GM23338 (cell line): ENCODE data around the gene ZNF366. TPM values are rescaled to one million over a fixed set of nuclear protein-coding genes. Genes with fewer than 3 reads are reported as not detected.
A peak's percentile ranks its signal among the peaks of the same experiment; 100 is the strongest.

ENCODE experiments used
- ATAC-seq: fragments of 200-7000 bp; cut with Tn5 transposase; 3 replicates; pipeline ENCODE4 v1.9.1; 2020
- DNase-seq: peaks from one replicate; pipeline ENCODE4 v3.0.0-alpha.2; 2015; ENCODE audit warnings: low spot score
- H2AFZ ChIP-seq: fragments of 200-600 bp; sonication (generic); 2 replicates; pipeline ENCODE4 v1.8.0; 2016; ENCODE audit warnings: antibody characterized with exemption, mild to moderate bottlenecking, moderate library complexity
- H3F3A ChIP-seq: fragments of 200-600 bp; sonication (generic); replicated peaks from 2 replicates; pipeline ENCODE4 v1.8.0; 2017; ENCODE audit warnings: antibody characterized with exemption, mixed run types, low read depth
- H3K27ac ChIP-seq: fragments of 200-600 bp; sonication (generic); 2 replicates; pipeline ENCODE4 v1.6.1; 2016; ENCODE audit warnings: low read depth
- H3K27me3 ChIP-seq: fragments of 200-600 bp; sonication (generic); 2 replicates; pipeline ENCODE4 v1.8.0; 2016; ENCODE audit warnings: mild to moderate bottlenecking, mixed run types, moderate library complexity; ENCODE audit not compliant: insufficient read depth
- H3K36me3 ChIP-seq: fragments of 200-600 bp; sonication (generic); 2 replicates; pipeline ENCODE4 v1.8.0; 2016; ENCODE audit warnings: mild to moderate bottlenecking; ENCODE audit not compliant: insufficient read depth
- H3K4me1 ChIP-seq: fragments of 200-600 bp; sonication (generic); 2 replicates; pipeline ENCODE4 v1.8.0; 2016; ENCODE audit warnings: mild to moderate bottlenecking, moderate library complexity; ENCODE audit not compliant: insufficient read depth
- H3K4me2 ChIP-seq: fragments of 200-600 bp; sonication (generic); 2 replicates; pipeline ENCODE4 v1.7.1; 2017; ENCODE audit warnings: mixed run types
- H3K4me3 ChIP-seq: fragments of 200-600 bp; sonication (generic); 2 replicates; pipeline ENCODE4 v1.6.1; 2016; ENCODE audit warnings: mixed run types
- H3K79me2 ChIP-seq: fragments of 200-600 bp; sonication (generic); replicated peaks from 2 replicates; pipeline ENCODE4 v1.8.0; 2017; ENCODE audit warnings: mild to moderate bottlenecking; ENCODE audit not compliant: insufficient read depth
- H3K9me2 ChIP-seq: fragments of 200-600 bp; sonication (generic); 2 replicates; pipeline ENCODE4 v1.8.0; 2017; ENCODE audit not compliant: insufficient read depth
- H4K20me1 ChIP-seq: fragments of 200-600 bp; sonication (generic); replicated peaks from 2 replicates; pipeline ENCODE4 v1.8.0; 2017; ENCODE audit warnings: mild to moderate bottlenecking; ENCODE audit not compliant: insufficient read depth
- H3K27ac Mint-ChIP-seq: 2 replicates; pipeline ENCODE4 v1.8.0; 2020; ENCODE audit warnings: inconsistent platforms, mild to moderate bottlenecking, moderate library complexity, mixed read lengths
- H3K27me3 Mint-ChIP-seq: 3 replicates; pipeline ENCODE4 v1.8.0; 2022; ENCODE audit warnings: low read depth, mild to moderate bottlenecking, moderate library complexity, mixed read lengths, inconsistent platforms; ENCODE audit not compliant: insufficient read depth, poor library complexity
- H3K36me3 Mint-ChIP-seq: 3 replicates; pipeline ENCODE4 v1.8.0; 2021; ENCODE audit warnings: low read depth, mild to moderate bottlenecking, inconsistent platforms, moderate library complexity, mixed read lengths
- H3K4me1 Mint-ChIP-seq: 3 replicates; pipeline ENCODE4 v1.8.0; 2020; ENCODE audit warnings: mild to moderate bottlenecking, inconsistent platforms, mixed read lengths
- H3K4me3 Mint-ChIP-seq: 3 replicates; pipeline ENCODE4 v1.8.0; 2021; ENCODE audit warnings: moderate library complexity, mild to moderate bottlenecking, inconsistent platforms, mixed read lengths
- H3K9me3 Mint-ChIP-seq: 3 replicates; pipeline ENCODE4 v1.8.0; 2020; ENCODE audit warnings: moderate library complexity, mild to moderate bottlenecking, inconsistent platforms, mixed read lengths
- CREB1 ChIP-seq: fragments of 250-450 bp; sonication (Bioruptor Pico); IDR thresholded peaks from 2 replicates; pipeline ENCODE4 v1.5.0; 2020; ENCODE audit warnings: low read depth, mild to moderate bottlenecking, moderate library complexity
- EZH2 ChIP-seq: fragments of 200-600 bp; sonication (generic); IDR thresholded peaks from one replicate; pipeline ENCODE4 v1.8.0; 2017; ENCODE audit warnings: antibody characterized with exemption, mild to moderate bottlenecking, low read depth; ENCODE audit not compliant: unreplicated experiment
- EZH2phosphoT487 ChIP-seq: fragments of 200-600 bp; sonication (generic); IDR thresholded peaks from one replicate; pipeline ENCODE4 v1.8.1; 2018; ENCODE audit warnings: antibody characterized with exemption; ENCODE audit not compliant: unreplicated experiment
- JUNB ChIP-seq: IDR thresholded peaks from one replicate; pipeline ENCODE4 v1.6.1; 2016; ENCODE audit warnings: antibody characterized with exemption; ENCODE audit not compliant: unreplicated experiment
- NANOG ChIP-seq: IDR thresholded peaks from 2 replicates; pipeline ENCODE4 v1.6.1; 2016; ENCODE audit warnings: antibody characterized with exemption, borderline replicate concordance
- POLR2AphosphoS5 ChIP-seq: IDR thresholded peaks from 2 replicates; pipeline ENCODE4 v1.6.1; 2016; ENCODE audit warnings: antibody characterized with exemption, low read depth
- STAT1 ChIP-seq: IDR thresholded peaks from one replicate; pipeline ENCODE4 v1.6.1; 2016; ENCODE audit warnings: antibody characterized with exemption; ENCODE audit not compliant: unreplicated experiment
- ZNF114 ChIP-seq: fragments of 250-450 bp; sonication (Bioruptor Pico); IDR thresholded peaks from 2 replicates; pipeline ENCODE4 v1.5.0; 2020; ENCODE audit warnings: mild to moderate bottlenecking, moderate library complexity
- ZNF331 ChIP-seq: fragments of 250-450 bp; sonication (Bioruptor Pico); IDR thresholded peaks from 2 replicates; pipeline ENCODE4 v1.5.0; 2020; ENCODE audit warnings: low read depth, mild to moderate bottlenecking, moderate library complexity
- polyA plus RNA-seq: library from polyadenylated mRNA; unstranded; fragments of >200 nt; fragmentation: Nextera tagmentation; extraction: Ambion mirVana; gene quantifications from 2 replicates; pipeline ENCODE4 v1.2.1, GENCODE V29; 2016
- total RNA-seq: library from RNA; depleted of rRNA; stranded (reverse); fragments of >200 nt; shearing (Covaris generic); gene quantifications from 2 replicates; pipeline ENCODE4 v1.2.3, GENCODE V29; 2014
- TF ChIP-seq, protein P1 (sequence below), 2 experiments: fragments of 200-600 bp in 1 of 2; sonication (generic) in 1 of 2; conservative IDR thresholded peaks; 2 replicates each; pipeline versions ENCODE4 v1.5.1 to v1.6.1; 2016 to 2017; ENCODE audit warnings: antibody characterized with exemption in 2 of 2, low read depth in 2 of 2, mild to moderate bottlenecking in 2 of 2, moderate library complexity in 1 of 2
- TF ChIP-seq, protein P2 (sequence below): IDR thresholded peaks from one replicate; pipeline ENCODE4 v1.6.1; 2018; ENCODE audit warnings: antibody characterized with exemption; ENCODE audit not compliant: unreplicated experiment
- TF ChIP-seq, protein P3 (sequence below): IDR thresholded peaks from 2 replicates; pipeline ENCODE4 v1.6.1; 2016; ENCODE audit warnings: antibody characterized with exemption
- TF ChIP-seq, protein P4 (sequence below): fragments of 250-450 bp; sonication (Bioruptor Pico); IDR thresholded peaks from 2 replicates; pipeline ENCODE4 v1.5.0; 2020; ENCODE audit warnings: mild to moderate bottlenecking, moderate library complexity

ZNF366 gene
- total and polyA plus RNA-seq, 2 experiments from 2014 or later, result not detected

DNA sequence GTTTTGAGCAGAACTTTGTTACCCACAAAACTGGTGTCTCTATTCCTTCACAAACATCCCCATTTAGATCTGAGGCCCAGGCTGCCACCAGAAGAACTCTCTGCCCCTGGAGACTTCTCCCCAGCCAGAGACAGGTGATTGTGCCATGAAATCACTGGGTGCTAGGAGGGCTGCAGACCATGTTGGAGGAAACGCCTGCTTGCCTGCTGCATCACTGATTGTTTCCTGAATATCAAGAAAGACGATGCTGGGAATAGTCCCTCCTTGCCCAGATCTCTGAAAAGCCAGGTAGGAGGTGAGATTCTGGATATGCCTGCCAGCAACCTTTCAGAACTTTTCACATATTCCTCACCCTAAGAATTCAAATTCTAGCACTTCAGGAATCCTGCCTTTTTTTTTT, 8.1 kb downstream of the ZNF366 start:
- no peak overlapping the region for H3K4me3 ChIP-seq
- no peaks in the 10 kb centered on the region for H3K36me3 ChIP-seq
- TF ChIP-seq ZNF114 (no peak), JUNB (no peak), STAT1 (no peak), EZH2 (no peak), NANOG (no peak), POLR2AphosphoS5 (no peak), ZNF331 (CRISPR knock-in tag) (no peak), CREB1 (CRISPR knock-in tag) (no peak), EZH2phosphoT487 (no peak)
- TF ChIP-seq, protein P1, sequence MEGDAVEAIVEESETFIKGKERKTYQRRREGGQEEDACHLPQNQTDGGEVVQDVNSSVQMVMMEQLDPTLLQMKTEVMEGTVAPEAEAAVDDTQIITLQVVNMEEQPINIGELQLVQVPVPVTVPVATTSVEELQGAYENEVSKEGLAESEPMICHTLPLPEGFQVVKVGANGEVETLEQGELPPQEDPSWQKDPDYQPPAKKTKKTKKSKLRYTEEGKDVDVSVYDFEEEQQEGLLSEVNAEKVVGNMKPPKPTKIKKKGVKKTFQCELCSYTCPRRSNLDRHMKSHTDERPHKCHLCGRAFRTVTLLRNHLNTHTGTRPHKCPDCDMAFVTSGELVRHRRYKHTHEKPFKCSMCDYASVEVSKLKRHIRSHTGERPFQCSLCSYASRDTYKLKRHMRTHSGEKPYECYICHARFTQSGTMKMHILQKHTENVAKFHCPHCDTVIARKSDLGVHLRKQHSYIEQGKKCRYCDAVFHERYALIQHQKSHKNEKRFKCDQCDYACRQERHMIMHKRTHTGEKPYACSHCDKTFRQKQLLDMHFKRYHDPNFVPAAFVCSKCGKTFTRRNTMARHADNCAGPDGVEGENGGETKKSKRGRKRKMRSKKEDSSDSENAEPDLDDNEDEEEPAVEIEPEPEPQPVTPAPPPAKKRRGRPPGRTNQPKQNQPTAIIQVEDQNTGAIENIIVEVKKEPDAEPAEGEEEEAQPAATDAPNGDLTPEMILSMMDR (conservative IDR thresholded peaks at IDR 0.05; ENCODE audit: low read depth in 2 of 2), result no peak
- TF ChIP-seq, protein P2, sequence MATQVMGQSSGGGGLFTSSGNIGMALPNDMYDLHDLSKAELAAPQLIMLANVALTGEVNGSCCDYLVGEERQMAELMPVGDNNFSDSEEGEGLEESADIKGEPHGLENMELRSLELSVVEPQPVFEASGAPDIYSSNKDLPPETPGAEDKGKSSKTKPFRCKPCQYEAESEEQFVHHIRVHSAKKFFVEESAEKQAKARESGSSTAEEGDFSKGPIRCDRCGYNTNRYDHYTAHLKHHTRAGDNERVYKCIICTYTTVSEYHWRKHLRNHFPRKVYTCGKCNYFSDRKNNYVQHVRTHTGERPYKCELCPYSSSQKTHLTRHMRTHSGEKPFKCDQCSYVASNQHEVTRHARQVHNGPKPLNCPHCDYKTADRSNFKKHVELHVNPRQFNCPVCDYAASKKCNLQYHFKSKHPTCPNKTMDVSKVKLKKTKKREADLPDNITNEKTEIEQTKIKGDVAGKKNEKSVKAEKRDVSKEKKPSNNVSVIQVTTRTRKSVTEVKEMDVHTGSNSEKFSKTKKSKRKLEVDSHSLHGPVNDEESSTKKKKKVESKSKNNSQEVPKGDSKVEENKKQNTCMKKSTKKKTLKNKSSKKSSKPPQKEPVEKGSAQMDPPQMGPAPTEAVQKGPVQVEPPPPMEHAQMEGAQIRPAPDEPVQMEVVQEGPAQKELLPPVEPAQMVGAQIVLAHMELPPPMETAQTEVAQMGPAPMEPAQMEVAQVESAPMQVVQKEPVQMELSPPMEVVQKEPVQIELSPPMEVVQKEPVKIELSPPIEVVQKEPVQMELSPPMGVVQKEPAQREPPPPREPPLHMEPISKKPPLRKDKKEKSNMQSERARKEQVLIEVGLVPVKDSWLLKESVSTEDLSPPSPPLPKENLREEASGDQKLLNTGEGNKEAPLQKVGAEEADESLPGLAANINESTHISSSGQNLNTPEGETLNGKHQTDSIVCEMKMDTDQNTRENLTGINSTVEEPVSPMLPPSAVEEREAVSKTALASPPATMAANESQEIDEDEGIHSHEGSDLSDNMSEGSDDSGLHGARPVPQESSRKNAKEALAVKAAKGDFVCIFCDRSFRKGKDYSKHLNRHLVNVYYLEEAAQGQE, result no peak
- TF ChIP-seq, protein P3, sequence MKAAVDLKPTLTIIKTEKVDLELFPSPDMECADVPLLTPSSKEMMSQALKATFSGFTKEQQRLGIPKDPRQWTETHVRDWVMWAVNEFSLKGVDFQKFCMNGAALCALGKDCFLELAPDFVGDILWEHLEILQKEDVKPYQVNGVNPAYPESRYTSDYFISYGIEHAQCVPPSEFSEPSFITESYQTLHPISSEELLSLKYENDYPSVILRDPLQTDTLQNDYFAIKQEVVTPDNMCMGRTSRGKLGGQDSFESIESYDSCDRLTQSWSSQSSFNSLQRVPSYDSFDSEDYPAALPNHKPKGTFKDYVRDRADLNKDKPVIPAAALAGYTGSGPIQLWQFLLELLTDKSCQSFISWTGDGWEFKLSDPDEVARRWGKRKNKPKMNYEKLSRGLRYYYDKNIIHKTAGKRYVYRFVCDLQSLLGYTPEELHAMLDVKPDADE, result no peak
- TF ChIP-seq, protein P4, sequence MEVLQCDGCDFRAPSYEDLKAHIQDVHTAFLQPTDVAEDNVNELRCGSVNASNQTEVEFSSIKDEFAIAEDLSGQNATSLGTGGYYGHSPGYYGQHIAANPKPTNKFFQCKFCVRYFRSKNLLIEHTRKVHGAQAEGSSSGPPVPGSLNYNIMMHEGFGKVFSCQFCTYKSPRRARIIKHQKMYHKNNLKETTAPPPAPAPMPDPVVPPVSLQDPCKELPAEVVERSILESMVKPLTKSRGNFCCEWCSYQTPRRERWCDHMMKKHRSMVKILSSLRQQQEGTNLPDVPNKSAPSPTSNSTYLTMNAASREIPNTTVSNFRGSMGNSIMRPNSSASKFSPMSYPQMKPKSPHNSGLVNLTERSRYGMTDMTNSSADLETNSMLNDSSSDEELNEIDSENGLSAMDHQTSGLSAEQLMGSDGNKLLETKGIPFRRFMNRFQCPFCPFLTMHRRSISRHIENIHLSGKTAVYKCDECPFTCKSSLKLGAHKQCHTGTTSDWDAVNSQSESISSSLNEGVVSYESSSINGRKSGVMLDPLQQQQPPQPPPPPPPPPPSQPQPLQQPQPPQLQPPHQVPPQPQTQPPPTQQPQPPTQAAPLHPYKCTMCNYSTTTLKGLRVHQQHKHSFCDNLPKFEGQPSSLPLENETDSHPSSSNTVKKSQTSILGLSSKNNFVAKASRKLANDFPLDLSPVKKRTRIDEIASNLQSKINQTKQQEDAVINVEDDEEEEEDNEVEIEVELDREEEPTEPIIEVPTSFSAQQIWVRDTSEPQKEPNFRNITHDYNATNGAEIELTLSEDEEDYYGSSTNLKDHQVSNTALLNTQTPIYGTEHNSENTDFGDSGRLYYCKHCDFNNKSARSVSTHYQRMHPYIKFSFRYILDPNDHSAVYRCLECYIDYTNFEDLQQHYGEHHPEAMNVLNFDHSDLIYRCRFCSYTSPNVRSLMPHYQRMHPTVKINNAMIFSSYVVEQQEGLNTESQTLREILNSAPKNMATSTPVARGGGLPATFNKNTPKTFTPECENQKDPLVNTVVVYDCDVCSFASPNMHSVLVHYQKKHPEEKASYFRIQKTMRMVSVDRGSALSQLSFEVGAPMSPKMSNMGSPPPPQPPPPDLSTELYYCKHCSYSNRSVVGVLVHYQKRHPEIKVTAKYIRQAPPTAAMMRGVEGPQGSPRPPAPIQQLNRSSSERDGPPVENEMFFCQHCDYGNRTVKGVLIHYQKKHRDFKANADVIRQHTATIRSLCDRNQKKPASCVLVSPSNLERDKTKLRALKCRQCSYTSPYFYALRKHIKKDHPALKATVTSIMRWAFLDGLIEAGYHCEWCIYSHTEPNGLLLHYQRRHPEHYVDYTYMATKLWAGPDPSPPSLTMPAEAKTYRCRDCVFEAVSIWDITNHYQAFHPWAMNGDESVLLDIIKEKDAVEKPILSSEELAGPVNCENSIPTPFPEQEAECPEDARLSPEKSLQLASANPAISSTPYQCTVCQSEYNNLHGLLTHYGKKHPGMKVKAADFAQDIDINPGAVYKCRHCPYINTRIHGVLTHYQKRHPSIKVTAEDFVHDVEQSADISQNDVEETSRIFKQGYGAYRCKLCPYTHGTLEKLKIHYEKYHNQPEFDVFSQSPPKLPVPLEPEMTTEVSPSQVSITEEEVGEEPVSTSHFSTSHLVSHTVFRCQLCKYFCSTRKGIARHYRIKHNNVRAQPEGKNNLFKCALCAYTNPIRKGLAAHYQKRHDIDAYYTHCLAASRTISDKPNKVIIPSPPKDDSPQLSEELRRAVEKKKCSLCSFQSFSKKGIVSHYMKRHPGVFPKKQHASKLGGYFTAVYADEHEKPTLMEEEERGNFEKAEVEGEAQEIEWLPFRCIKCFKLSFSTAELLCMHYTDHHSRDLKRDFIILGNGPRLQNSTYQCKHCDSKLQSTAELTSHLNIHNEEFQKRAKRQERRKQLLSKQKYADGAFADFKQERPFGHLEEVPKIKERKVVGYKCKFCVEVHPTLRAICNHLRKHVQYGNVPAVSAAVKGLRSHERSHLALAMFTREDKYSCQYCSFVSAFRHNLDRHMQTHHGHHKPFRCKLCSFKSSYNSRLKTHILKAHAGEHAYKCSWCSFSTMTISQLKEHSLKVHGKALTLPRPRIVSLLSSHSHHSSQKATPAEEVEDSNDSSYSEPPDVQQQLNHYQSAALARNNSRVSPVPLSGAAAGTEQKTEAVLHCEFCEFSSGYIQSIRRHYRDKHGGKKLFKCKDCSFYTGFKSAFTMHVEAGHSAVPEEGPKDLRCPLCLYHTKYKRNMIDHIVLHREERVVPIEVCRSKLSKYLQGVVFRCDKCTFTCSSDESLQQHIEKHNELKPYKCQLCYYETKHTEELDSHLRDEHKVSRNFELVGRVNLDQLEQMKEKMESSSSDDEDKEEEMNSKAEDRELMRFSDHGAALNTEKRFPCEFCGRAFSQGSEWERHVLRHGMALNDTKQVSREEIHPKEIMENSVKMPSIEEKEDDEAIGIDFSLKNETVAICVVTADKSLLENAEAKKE (CRISPR knock-in tag), result no peak
- DNase-seq (no peak), ATAC-seq (no peak)
- peaks cover 17% of the 10 kb centered on the region; the same call in 1 of the 2 replicates for H3K4me1 ChIP-seq
- H2AFZ ChIP-seq, result peak overlapping the region; percentile 33; the same call in 1 of the 2 replicates
- Mint-ChIP-seq H3K27me3 (no peaks in the 10 kb centered on the region), H3K4me1 (peaks cover 43% of the 10 kb centered on the region), H3K36me3 (no peaks in the 10 kb centered on the region), H3K4me3 (no peak overlapping the region), H3K9me3 (no peaks in the 10 kb centered on the region), H3K27ac (no peak overlapping the region)
- no peaks in the 10 kb centered on the region for H3K9me2 ChIP-seq
- H3K27ac ChIP-seq, result no peak overlapping the region
- H4K20me1 ChIP-seq, result no peaks in the 10 kb centered on the region
- H3F3A ChIP-seq, result no peaks in the 10 kb centered on the region
- H3K79me2 ChIP-seq, result no peaks in the 10 kb centered on the region
- no peaks in the 10 kb centered on the region for H3K27me3 ChIP-seq
- no peak overlapping the region for H3K4me2 ChIP-seq
